ENCODE results near the gene FRMD6.
"Not testable (repeated sequence)": the region's sequence is repeated elsewhere in the genome, so short reads cannot be mapped to it uniquely, and the experiment has no call there.

GRCh38 chr14:51765726-51766125, 114.0 kb downstream of the FRMD6 start:
- not testable (repeated sequence) for TF ChIP-seq CTCF, EZH2, EZH2phosphoT487 (IDR thresholded peaks at IDR 0.05)

Data from neural progenitor cell (in vitro differentiated cells).